Endothelial cell of umbilical vein (primary cell): ENCODE results near the gene C17orf113. TPM values are rescaled to one million over a fixed set of nuclear protein-coding genes. Genes with fewer than 3 reads are reported as not detected.

Experiments
- BruUV-seq: library from RNA; stranded (reverse); fragments of 400-500 nt; replicated peaks from 2 replicates; lab custom pipeline; 2021; lab: Mats Ljungman, UMichigan
- CTCF ChIA-PET: fragments of 300-600, 350-600 bp; sonication (Branson Sonifier 250); formaldehyde crosslinking; loops from one replicate; lab custom pipeline; 2021; ENCODE audit warnings: antibody characterized with exemption, inconsistent platforms; lab: Charles Lee
- POLR2A ChIA-PET: fragments of 300-600, 350-600 bp; sonication (Branson Sonifier 250); formaldehyde crosslinking; loops from one replicate; lab custom pipeline; 2021; ENCODE audit warnings: antibody characterized with exemption, inconsistent platforms; lab: Charles Lee
- DNase-seq: peaks from one replicate; pipeline ENCODE4 v3.0.0-alpha.2; 2011; ENCODE audit warnings: low read depth, low spot score
- FAIRE-seq: peaks from 2 replicates; lab custom pipeline; 2011; peaks lifted over from hg19 to GRCh38; lab: Jason Lieb, UNC
- H2AFZ ChIP-seq: 2 replicates; pipeline ENCODE4 v1.6.0; 2012; ENCODE audit warnings: low read depth, low read length, control low read depth, inconsistent platforms
- H3K27ac ChIP-seq: 2 replicates; pipeline ENCODE4 v1.5.1; 2011; ENCODE audit warnings: low read depth, mild to moderate bottlenecking, control low read depth, low read length, moderate library complexity; ENCODE audit not compliant: insufficient read depth
- H3K27me3 ChIP-seq, 2 experiments: 2 replicates each; pipeline versions ENCODE4 v1.6.0 to v1.6.1; 2011; ENCODE audit warnings: low read length in 2 of 2, mixed read lengths in 1 of 2; ENCODE audit not compliant: control insufficient read depth in 2 of 2, insufficient read depth in 2 of 2
- H3K36me3 ChIP-seq, 2 experiments: 2 replicates in 1 of 2; 3 replicates in 1 of 2; pipeline ENCODE4 v1.5.1; 2011; ENCODE audit warnings: low read length in 2 of 2, mild to moderate bottlenecking in 1 of 2, moderate library complexity in 1 of 2; ENCODE audit not compliant: control insufficient read depth in 2 of 2, insufficient read depth in 2 of 2; ENCODE audit errors: extremely low read depth in 1 of 2
- H3K4me1 ChIP-seq: 3 replicates; pipeline ENCODE4 v1.5.1; 2011; ENCODE audit warnings: mild to moderate bottlenecking, low read length; ENCODE audit not compliant: control insufficient read depth, insufficient read depth; ENCODE audit errors: extremely low read depth
- H3K4me2 ChIP-seq: 2 replicates; pipeline ENCODE4 v1.6.1; 2011; ENCODE audit warnings: low read length, control low read depth, mixed read lengths; ENCODE audit not compliant: insufficient read depth
- H3K4me3 ChIP-seq, 3 experiments: fragments of 200-600 bp in 1 of 3; sonication (generic), shearing (Covaris generic) in 1 of 3; replicated peaks in 1 of 3; 2 replicates each; pipeline ENCODE4 v1.5.1; 2011 to 2016; ENCODE audit warnings: control low read depth in 3 of 3, low read length in 3 of 3, mild to moderate bottlenecking in 2 of 3, inconsistent platforms in 1 of 3, low read depth in 1 of 3, moderate library complexity in 1 of 3; ENCODE audit not compliant: insufficient read depth in 1 of 3
- H3K79me2 ChIP-seq: 2 replicates; pipeline ENCODE4 v1.6.0; 2012; ENCODE audit warnings: low read length, inconsistent platforms; ENCODE audit not compliant: control insufficient read depth, insufficient read depth
- H3K9ac ChIP-seq: replicated peaks from 2 replicates; pipeline ENCODE3; 2011; ENCODE audit warnings: low read length, control low read depth; ENCODE audit not compliant: insufficient read depth; ENCODE audit errors: extremely low read depth
- H3K9me1 ChIP-seq: replicated peaks from 3 replicates; pipeline ENCODE4 v1.6.0; 2011; ENCODE audit warnings: mild to moderate bottlenecking, low read length; ENCODE audit not compliant: control insufficient read depth, insufficient read depth; ENCODE audit errors: extremely low read depth
- H3K9me3 ChIP-seq: replicated peaks from 2 replicates; pipeline ENCODE4 v1.5.1; 2012; ENCODE audit warnings: low read length, inconsistent platforms; ENCODE audit not compliant: control insufficient read depth, insufficient read depth
- H4K20me1 ChIP-seq: replicated peaks from 2 replicates; pipeline ENCODE3; 2011; ENCODE audit warnings: mild to moderate bottlenecking, low read length; ENCODE audit not compliant: control insufficient read depth, insufficient read depth; ENCODE audit errors: extremely low read depth
- CTCF ChIP-seq, 2 donors: IDR thresholded peaks; 1 replicate in 1 of 2; 2 replicates in 1 of 2; pipeline ENCODE4 v1.5.1; 2011; ENCODE audit warnings: low read length in 2 of 2, mild to moderate bottlenecking in 2 of 2, moderate library complexity in 2 of 2, control low read depth in 1 of 2, inconsistent platforms in 1 of 2, low read depth in 1 of 2; ENCODE audit not compliant: insufficient read depth in 1 of 2; ENCODE audit errors: extremely low read depth in 1 of 2
- EZH2 ChIP-seq: IDR thresholded peaks from 2 replicates; pipeline ENCODE4 v1.6.1; 2012; ENCODE audit warnings: borderline replicate concordance, low read depth, mild to moderate bottlenecking, moderate library complexity, low read length, inconsistent platforms; ENCODE audit not compliant: severe bottlenecking
- FOS ChIP-seq: IDR thresholded peaks from 2 replicates; pipeline ENCODE4 v1.6.1; 2011; ENCODE audit warnings: mild to moderate bottlenecking, low read length, moderate library complexity, borderline replicate concordance; ENCODE audit not compliant: insufficient read depth
- GATA2 ChIP-seq: IDR thresholded peaks from 2 replicates; pipeline ENCODE4 v1.7.0; 2011; ENCODE audit warnings: low read depth, mild to moderate bottlenecking, moderate library complexity, mixed read lengths, low read length; ENCODE audit not compliant: insufficient read length, insufficient read depth
- JUN ChIP-seq: IDR thresholded peaks from 2 replicates; pipeline ENCODE4 v1.6.1; 2011; ENCODE audit warnings: borderline replicate concordance, low read depth; ENCODE audit not compliant: insufficient read length, insufficient read depth
- MYC ChIP-seq: IDR thresholded peaks from one replicate; pipeline ENCODE4 v1.6.1; 2011; ENCODE audit warnings: mild to moderate bottlenecking, low read depth, low read length
- POLR2A ChIP-seq: IDR thresholded peaks from 2 replicates; pipeline ENCODE4 v1.6.1; 2012; ENCODE audit warnings: low read depth, mild to moderate bottlenecking, control low read depth, low read length
- POLR2AphosphoS5 ChIP-seq: IDR thresholded peaks from 2 replicates; pipeline ENCODE4 v1.6.1; 2012; ENCODE audit warnings: low read depth, mild to moderate bottlenecking, control low read depth, low read length, moderate library complexity; ENCODE audit not compliant: insufficient read depth
- dilution Hi-C: fragments of 300-500 bp; cut with MboI; formaldehyde crosslinking; loops from one replicate; pipeline ENCODE4 v1.15.0; 2019; ENCODE audit warnings: low sequenced_read_pairs; ENCODE audit not compliant: extremely low pct_ligation_motif_present
- intact Hi-C: fragments of 100-400 bp; cut with micrococcal nuclease; formaldehyde crosslinking; loops from one replicate; pipeline ENCODE4 v1.10.0; 2022
- polyA plus RNA-seq, 4 experiments: library from polyadenylated mRNA; depleted of rRNA in 3 of 4; stranded (reverse) in 3 of 4; unstranded in 1 of 4; fragments of >200 nt; gene quantifications; 2 replicates each; pipeline versions ENCODE4 v1.2.1 to v1.2.3, GENCODE V29; 2011 to 2012; ENCODE audit warnings: missing spikeins in 1 of 4
- total RNA-seq: library from RNA; stranded (reverse); gene quantifications from 2 replicates; pipeline ENCODE4 v1.2.3, GENCODE V29; 2021
- TF ChIP-seq, protein P1 (sequence below): IDR thresholded peaks from 2 replicates; pipeline ENCODE4 v1.6.1; 2011; ENCODE audit not compliant: insufficient read depth, insufficient read length

C17orf113 gene
- total and polyA plus RNA-seq, 2 donors (not counting 3 experiments of a cell fraction or from before 2014, with no cell fraction given) = 0.20 to 0.30 TPM

- Histone ChIP-seq H3K9me1 (no peaks in the 10 kb centered on the region), H3K4me3 (no peak overlapping the region), H4K20me1 (no peaks in the 10 kb centered on the region), H3K4me2 (no peak overlapping the region), H3K4me1 (peaks cover 3% of the 10 kb centered on the region), H2AFZ (no peak overlapping the region), H3K27me3 (peaks cover 0 to 2% of the 10 kb centered on the region in 2 experiments), H3K79me2 (no peaks in the 10 kb centered on the region), H3K27ac (no peak overlapping the region), H3K9ac (no peak overlapping the region), H3K9me3 (no peaks in the 10 kb centered on the region), H3K36me3 (no peaks in the 10 kb centered on the region)
- CTCF ChIA-PET = interaction anchor here (1.0 kb wide), 1 partner anchor 10 kb away, joined by 3 read pairs; no protein-coding TSS in a partner anchor
- DNase-seq (peak; percentile 31), FAIRE-seq (peak; percentile 44)
- no TSS peak for BruUV-seq
- POLR2A ChIA-PET = no interaction called here
- dilution Hi-C loops (no loop called here), intact Hi-C loops (no loop called here)
- TF ChIP-seq GATA2 (peak; percentile 21), CTCF (IDR thresholded peaks at IDR 0.05; ENCODE audit: extremely low read depth in 1 of 2, insufficient read depth in 1 of 2, low read depth in 1 of 2, low read length in 2 of 2) (no peak), EZH2 (no peak)
Measured at GRCh38 chr17:42078396-42079043, 28.1 kb upstream of the C17orf113 start.

GRCh38 chr17:42077755-42078154, 27.4 kb upstream of the C17orf113 start:
- no peak overlapping the region for H3K4me2 ChIP-seq
- H3K4me3 ChIP-seq = no peak overlapping the region
- H3K9ac ChIP-seq = no peak overlapping the region
- H3K4me1 ChIP-seq = peaks cover 3% of the 10 kb centered on the region
- no peak overlapping the region for H3K27ac ChIP-seq
- H3K9me3 ChIP-seq = no peaks in the 10 kb centered on the region
- no peaks in the 10 kb centered on the region for H3K9me1 ChIP-seq
- H2AFZ ChIP-seq = no peak overlapping the region
- BruUV-seq = no TSS peak
- POLR2A ChIA-PET = no interaction called here
- dilution Hi-C loops = no loop called here
- FAIRE-seq = no peak
- H3K79me2 ChIP-seq = no peaks in the 10 kb centered on the region
- no peak for DNase-seq
- intact Hi-C loops = no loop called here
- H4K20me1 ChIP-seq = no peaks in the 10 kb centered on the region
- TF ChIP-seq MYC (no peak), GATA2 (no peak), FOS (no peak), POLR2A (no peak), CTCF (IDR thresholded peaks at IDR 0.05; ENCODE audit: extremely low read depth in 1 of 2, insufficient read depth in 1 of 2, low read depth in 1 of 2, low read length in 2 of 2) (no peak), JUN (no peak), POLR2AphosphoS5 (no peak), EZH2 (no peak)
- TF ChIP-seq, protein P1, sequence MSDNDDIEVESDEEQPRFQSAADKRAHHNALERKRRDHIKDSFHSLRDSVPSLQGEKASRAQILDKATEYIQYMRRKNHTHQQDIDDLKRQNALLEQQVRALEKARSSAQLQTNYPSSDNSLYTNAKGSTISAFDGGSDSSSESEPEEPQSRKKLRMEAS = no peak
- CTCF ChIA-PET = interaction anchor here (0.8 to 2.6 kb wide), 2 partner anchors 10 to 23 kb away, joined by 3 to 7 read pairs; no protein-coding TSS in a partner anchor
- no peaks in the 10 kb centered on the region for H3K36me3 ChIP-seq
- peaks cover 0 to 4% of the 10 kb centered on the region in 2 experiments for H3K27me3 ChIP-seq
